ENCODE data around the gene KIF22.
"Not testable (repeated sequence)": the region's sequence is repeated elsewhere in the genome, so short reads cannot be mapped to it uniquely, and the experiment has no call there.

KIF22 gene

DNA sequence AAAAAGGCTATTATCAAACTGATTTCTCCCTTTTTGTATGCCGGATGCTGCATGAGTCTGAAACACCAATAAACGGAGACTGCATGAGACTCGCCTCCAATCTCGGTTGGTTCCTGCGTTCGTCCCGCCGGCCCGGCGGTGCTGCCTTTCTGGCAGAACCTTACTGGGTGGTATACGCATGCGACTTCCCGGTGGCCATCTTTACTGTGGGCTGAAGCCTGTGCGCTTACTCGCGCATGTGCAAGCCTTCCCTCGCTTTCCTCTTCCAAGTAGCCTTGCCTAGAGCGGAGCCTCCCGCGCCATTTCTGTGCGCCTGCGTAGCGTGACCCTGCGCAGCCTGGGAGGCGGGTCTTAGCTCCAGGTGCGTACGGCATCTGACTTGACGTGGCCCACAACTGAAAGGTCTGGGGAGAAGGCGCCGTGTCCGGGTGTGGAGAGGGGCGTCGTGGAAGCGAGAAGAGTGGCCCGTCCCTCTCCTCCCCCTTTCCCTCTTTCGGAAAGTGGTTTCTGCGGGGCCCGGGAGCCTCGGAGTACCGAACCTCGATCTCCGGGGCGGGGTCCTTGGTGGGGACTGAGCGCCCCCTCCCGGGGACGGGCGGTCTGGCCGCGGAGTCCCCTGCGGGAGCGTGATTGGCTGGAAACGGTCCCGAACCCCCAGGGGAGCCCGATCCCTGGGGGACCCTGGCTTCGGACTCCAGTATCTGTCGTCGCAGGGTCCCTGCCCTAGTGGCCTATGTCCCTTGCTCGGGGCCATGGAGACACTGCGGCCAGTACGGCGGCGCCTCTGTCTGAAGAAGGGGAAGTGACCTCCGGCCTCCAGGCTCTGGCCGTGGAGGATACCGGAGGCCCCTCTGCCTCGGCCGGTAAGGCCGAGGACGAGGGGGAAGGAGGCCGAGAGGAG is 25.5 kb downstream of the KIF22 start, which contains the start of gene PAGR1:
Gene PAGR1 (plus strand): TSS at position 360 of the 901 bp plus-strand sequence. CDS start 374 bp downstream, at position 734.
- peak; percentile 99 for DNase-seq

DNA sequence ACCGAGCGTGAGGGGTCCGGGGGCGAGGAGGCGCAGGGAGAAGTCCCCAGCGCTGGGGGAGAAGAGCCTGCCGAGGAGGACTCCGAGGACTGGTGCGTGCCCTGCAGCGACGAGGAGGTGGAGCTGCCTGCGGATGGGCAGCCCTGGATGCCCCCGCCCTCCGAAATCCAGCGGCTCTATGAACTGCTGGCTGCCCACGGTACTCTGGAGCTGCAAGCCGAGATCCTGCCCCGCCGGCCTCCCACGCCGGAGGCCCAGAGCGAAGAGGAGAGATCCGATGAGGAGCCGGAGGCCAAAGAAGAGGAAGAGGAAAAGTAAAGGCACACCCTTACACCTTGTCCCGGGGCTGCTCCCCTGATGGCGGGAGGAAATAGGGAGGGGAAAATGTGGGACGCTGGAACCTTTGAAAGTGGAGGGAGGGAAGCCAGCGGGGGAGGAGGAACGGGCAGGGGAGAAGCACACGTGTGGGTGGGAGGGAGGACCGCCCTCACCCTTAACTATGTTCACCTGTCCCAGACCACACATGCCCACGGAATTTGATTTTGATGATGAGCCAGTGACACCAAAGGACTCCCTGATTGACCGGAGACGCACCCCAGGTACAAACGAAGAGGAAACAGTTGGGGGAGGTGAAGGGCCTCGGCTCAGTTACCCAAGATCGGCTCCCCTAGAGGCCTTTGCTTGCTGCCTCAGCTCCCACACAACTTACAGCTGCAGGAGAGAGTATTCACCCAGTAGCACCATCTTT is 26.3 kb downstream of the KIF22 start:
- DNase-seq = peak; percentile 44

GRCh38 chr16:29818082-29818481 is 27.5 kb downstream of the KIF22 start:
- DNase-seq = no peak

DNA sequence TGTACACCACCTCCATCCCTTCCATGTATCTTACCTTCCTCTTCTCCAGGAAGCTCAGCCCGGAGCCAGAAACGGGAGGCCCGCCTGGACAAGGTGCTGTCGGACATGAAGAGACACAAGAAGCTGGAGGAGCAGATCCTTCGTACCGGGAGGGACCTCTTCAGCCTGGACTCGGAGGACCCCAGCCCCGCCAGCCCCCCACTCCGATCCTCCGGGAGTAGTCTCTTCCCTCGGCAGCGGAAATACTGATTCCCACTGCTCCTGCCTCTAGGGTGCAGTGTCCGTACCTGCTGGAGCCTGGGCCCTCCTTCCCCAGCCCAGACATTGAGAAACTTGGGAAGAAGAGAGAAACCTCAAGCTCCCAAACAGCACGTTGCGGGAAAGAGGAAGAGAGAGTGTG is 29.0 kb downstream of the KIF22 start:
- DNase-seq = no peak

DNA sequence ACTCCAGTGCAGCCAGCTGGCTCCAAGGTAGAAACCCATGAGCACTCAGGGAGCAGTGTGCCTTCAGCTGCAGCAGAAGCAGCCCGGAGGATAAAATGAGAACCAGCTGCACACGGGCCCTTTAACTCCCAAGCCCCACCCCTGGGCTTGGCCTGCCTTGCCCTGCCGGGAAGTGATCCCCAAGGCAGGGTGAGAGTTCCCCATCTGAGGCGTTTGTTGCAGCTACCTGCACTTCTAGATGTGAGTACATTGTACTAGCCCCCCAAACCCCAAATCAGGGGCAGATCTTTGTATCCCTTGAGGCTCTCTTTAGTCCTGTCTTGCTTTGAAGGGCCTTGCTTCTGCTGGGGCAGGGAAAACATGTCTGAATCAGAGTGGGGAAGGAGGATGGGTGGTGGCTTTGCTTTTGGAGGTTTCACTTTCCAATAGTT is 29.7 kb downstream of the KIF22 start, which contains the start of gene MVP:
Gene MVP (plus strand): TSS at position 192 of the 431 bp plus-strand sequence. CDS start 10,088 bp downstream, outside the sequence.
- peak; percentile 37 for DNase-seq

DNA sequence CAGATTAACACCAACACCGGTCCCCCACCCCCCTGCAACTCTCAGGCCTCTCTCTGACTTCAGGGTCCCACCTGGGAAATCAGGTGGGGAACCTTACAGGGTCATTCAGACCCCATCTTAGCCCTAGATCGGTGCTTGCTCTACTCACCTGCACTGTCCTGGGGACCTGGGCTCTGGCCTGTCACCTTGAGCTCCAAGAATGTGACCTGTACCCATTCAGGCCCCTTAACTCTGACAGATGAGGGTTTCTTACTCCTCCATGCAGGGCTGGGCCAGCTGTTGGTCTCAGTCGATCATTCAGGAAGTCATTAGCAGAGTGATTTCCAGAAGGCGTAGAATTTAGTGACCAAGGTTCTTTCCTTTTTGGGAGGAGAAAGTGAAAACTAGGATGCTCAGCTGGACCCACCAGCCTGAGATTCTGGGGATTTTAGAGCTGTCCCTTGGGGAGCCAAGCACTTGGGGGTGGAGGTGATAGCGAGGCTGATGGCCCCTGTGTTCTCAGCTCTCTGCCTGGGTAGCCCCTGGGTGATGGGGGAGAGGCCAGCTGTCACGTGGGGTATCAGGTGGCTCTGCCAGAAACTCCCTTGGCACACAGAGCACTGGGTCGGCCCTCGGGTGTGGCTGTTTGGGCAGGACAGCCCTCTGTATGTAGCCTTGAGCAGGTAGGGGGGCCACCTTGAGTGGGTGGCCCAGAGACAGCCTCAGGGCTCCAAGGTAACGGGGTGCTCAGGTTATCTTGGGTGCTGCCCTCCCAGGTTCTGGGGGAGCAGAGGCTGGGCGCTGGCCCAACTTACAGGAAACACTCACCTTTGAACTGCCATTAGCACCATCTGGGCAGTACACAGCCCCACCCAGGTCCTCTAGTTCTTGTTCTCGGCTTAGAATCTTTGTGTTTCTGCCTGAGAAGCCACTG is 30.4 kb downstream of the KIF22 start:
- peak; percentile 24 for DNase-seq

GRCh38 chr16:29821643-29822115 is 31.1 kb downstream of the KIF22 start:
- no peak for DNase-seq

DNA sequence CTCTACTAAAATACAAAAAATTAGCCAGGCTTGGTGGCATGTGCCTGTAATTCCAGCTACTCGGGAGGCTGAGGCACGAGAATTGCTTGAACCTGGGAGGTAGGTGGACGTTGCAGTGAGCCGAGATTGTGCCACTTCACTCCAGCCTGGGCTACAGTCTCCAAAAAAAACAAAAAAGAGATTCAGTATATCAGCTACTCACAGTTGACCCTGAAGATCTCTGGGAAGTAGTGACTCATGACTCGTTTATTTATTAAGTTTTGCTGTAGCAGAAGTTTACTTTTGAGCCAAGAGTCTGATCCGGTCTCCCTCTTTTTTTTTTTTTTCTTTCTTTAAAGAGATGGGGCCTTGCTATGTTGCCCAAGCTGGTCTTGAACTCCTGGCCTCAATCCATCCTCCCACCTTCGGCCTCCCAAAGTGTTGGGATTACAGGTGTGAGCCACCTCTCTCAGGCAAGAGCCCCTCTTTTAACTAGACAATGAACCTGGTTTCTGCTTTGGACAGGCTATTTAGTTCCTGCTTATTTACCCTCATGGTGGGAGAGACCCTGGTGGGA is 34.1 kb downstream of the KIF22 start:
- no peak for DNase-seq

- DNase-seq = no peak
Measured at GRCh38 chr16:29825145-29826044, 34.8 kb downstream of the KIF22 start.

DNA sequence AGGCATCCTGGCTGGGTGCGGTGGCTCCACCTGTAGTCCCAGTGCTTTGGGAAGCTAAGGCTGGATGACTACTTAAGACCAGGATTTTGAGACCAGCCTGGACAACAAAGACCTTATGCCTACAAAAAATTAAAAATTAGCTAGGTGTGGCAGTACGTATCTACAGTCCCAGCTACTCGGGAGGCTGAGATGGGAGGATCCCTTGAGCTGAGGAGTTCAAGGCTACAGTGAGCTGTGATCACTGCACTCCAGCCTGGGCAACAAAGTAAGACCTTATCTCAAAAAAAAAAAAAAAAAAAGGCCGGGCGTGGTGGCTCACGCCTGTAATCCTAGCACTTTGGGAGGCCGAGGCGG is 35.8 kb downstream of the KIF22 start:
- DNase-seq = no peak

DNA sequence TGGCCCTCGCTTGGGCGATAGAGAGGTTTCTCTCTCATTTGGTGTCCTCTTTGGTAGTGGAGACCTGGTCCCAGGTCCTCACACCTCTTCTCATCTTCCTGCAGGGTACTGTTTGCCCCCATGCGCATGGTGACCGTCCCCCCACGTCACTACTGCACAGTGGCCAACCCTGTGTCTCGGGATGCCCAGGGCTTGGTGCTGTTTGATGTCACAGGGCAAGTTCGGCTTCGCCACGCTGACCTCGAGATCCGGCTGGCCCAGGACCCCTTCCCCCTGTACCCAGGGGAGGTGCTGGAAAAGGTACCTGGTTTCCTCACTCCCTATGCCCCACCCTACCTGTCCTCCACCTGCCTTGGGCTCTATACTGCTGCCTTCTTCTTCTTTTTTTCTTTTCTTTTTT is 40.2 kb downstream of the KIF22 start:
- no peak for DNase-seq

DNA sequence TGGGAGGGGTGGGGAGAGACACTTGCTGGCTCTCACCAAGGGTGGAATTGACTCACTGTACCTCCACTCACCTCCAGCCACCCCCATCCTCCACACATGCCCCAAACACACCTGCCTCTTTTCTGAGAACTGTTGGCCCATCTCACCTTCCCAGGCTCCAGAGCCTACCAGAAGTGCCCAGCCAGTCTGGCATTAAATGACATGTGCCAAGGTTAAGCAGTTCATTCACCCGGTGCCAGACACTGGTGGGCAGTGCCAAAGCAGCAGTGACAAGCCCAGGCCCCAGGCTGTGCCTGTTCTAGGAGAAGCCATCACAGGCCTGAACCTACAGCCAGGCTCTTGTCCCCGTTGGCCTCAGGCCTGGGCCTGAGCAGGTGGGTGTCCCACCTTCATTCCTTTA is 40.9 kb downstream of the KIF22 start:
- DNase-seq = no peak

GRCh38 chr16:29833219-29833618 is 42.7 kb downstream of the KIF22 start:
- not testable (repeated sequence) for DNase-seq

DNA sequence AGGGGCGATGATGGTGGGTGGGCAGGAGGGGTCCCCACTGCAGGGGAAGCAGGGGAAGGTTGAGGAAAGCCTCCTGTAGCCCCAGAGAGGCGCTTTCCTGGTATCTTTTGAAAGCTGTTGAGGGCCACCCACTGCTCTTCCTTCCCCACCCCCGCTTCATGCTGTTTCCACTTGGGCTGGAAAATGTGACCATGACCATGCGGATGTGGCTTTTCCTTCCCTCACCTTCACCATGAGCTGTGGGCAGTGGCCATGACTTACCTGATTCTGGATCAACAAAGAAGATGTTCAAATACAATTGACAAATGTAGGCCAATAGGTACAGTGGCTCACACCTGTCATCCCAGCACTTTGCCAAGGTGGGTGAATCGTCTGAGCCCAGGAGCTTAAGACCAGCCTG is 43.5 kb downstream of the KIF22 start:
- DNase-seq = no peak

DNA sequence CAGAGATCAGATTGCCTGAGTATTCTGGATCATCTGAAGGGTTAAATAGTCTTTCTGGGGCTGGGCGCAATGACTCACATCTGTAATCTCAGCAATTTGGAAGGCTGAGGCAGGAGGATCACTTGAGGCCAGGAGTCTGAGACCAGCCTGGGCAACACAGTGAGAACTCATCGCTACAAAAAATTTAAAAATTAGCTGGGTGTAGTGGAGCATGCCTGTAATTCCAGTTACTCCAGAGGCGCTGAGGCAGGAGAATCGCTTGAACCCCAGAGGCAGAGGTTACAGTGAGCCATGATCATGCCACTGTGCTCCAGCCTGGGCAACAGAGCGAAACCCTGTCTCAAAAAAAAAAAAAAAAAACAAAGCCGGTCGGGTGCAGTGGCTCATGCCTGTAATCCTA is 45.4 kb downstream of the KIF22 start:
- no peak for DNase-seq

GRCh38 chr16:29836623-29837022 is 46.1 kb downstream of the KIF22 start:
- no peak for DNase-seq

- DNase-seq = no peak
Measured at GRCh38 chr16:29837841-29838240, 47.3 kb downstream of the KIF22 start.

DNA sequence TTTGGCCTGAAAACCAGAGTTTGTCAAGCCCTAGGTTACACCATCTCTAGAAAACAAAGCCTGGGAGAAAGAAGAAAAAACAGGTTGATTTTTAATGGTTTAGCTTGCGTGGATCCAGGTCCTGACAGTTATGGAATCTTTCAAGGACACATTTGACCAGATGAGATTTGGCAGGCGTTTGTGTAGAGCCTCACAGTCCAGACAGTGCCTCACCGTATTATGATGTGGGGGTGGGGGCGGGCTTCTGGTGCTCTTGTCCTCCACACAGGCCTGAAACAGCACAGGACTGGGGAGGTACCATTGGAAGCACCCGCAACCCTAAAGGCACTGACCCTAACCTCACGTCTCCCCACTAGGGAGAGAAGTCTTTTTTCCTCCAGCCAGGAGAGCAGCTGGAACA is 49.3 kb downstream of the KIF22 start:
- DNase-seq = no peak

- no peak for DNase-seq
Measured at GRCh38 chr16:29840240-29840639, 49.7 kb downstream of the KIF22 start.

DNA sequence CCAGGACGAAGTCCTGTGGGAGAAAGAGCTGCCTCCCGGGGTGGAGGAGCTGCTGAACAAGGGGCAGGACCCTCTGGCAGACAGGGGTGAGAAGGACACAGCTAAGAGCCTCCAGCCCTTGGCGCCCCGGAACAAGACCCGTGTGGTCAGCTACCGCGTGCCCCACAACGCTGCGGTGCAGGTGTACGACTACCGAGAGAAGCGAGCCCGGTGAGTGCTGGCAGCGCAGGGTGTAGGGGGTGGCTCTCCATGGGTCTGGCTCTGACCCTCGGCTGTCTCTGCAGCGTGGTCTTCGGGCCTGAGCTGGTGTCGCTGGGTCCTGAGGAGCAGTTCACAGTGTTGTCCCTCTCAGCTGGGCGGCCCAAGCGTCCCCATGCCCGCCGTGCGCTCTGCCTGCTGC is 51.1 kb downstream of the KIF22 start:
- no peak for DNase-seq

GRCh38 chr16:29842732-29843346 is 52.3 kb downstream of the KIF22 start:
- DNase-seq = no peak

All from activated effector memory CD4-positive, alpha-beta T cell treated with Interleukin-2 at 50 U/mL for 16 hours (primary cell).